H9 (cell line): ENCODE data around the gene CLOCK. TPM values are rescaled to one million over a fixed set of nuclear protein-coding genes. Genes with fewer than 3 reads are reported as not detected.

Source experiments
- DNase-seq: peaks from one replicate; pipeline ENCODE4 v3.0.0-alpha.2; 2017
- H2AFZ ChIP-seq: one replicate; pipeline ENCODE4 v1.6.1; 2013; ENCODE audit warnings: mild to moderate bottlenecking, low read length, control low read depth, moderate library complexity
- H2AK5ac ChIP-seq: 2 replicates; pipeline ENCODE4 v1.6.1; 2013; ENCODE audit warnings: low read length, control low read depth, mixed read lengths; ENCODE audit not compliant: insufficient read length
- H2BK120ac ChIP-seq: one replicate; pipeline ENCODE4 v1.6.1; 2013; ENCODE audit warnings: low read depth, mild to moderate bottlenecking, low read length, control low read depth, inconsistent platforms; ENCODE audit not compliant: poor library complexity, severe bottlenecking
- H2BK12ac ChIP-seq: 2 replicates; pipeline ENCODE4 v1.6.1; 2013; ENCODE audit warnings: low read length, control low read depth, mixed read lengths, low read depth; ENCODE audit not compliant: insufficient read length
- H2BK15ac ChIP-seq: 2 replicates; pipeline ENCODE4 v1.6.1; 2013; ENCODE audit warnings: low read depth, low read length, control low read depth
- H2BK20ac ChIP-seq: one replicate; pipeline ENCODE4 v1.6.1; 2013; ENCODE audit warnings: low read depth, mild to moderate bottlenecking, low read length, control low read depth, inconsistent platforms; ENCODE audit not compliant: poor library complexity, severe bottlenecking
- H2BK5ac ChIP-seq: 2 replicates; pipeline ENCODE4 v1.6.1; 2013; ENCODE audit warnings: low read length, control low read depth, mixed read lengths; ENCODE audit not compliant: insufficient read length
- H3K14ac ChIP-seq: 2 replicates; pipeline ENCODE4 v1.6.1; 2013; ENCODE audit warnings: low read length, control low read depth; ENCODE audit not compliant: insufficient read depth
- H3K18ac ChIP-seq: 2 replicates; pipeline ENCODE4 v1.6.1; 2013; ENCODE audit warnings: low read depth, mild to moderate bottlenecking, mixed read lengths, low read length, control low read depth; ENCODE audit not compliant: insufficient read length
- H3K23ac ChIP-seq: 2 replicates; pipeline ENCODE4 v1.6.1; 2013; ENCODE audit warnings: low read length, control low read depth, mixed read lengths, low read depth; ENCODE audit not compliant: insufficient read length
- H3K23me2 ChIP-seq: 2 replicates; pipeline ENCODE4 v1.6.1; 2013; ENCODE audit warnings: low read depth, mild to moderate bottlenecking, mixed read lengths, low read length, control low read depth; ENCODE audit not compliant: insufficient read length, poor library complexity, severe bottlenecking
- H3K27ac ChIP-seq: 2 replicates; pipeline ENCODE4 v1.5.1; 2013; ENCODE audit warnings: low read length, control low read depth, mixed read lengths, low read depth; ENCODE audit not compliant: insufficient read length
- H3K27me3 ChIP-seq: 2 replicates; pipeline ENCODE4 v1.6.1; 2013; ENCODE audit warnings: low read length, control low read depth, inconsistent platforms; ENCODE audit not compliant: insufficient read depth
- H3K4ac ChIP-seq: 2 replicates; pipeline ENCODE4 v1.6.1; 2013; ENCODE audit warnings: low read depth, mild to moderate bottlenecking, control low read depth, inconsistent platforms, low read length, moderate library complexity
- H3K4me1 ChIP-seq: 2 replicates; pipeline ENCODE4 v1.6.1; 2013; ENCODE audit warnings: low read length, control low read depth, inconsistent platforms; ENCODE audit not compliant: insufficient read depth
- H3K4me2 ChIP-seq: 2 replicates; pipeline ENCODE4 v1.6.1; 2013; ENCODE audit warnings: low read length, control low read depth, mixed read lengths; ENCODE audit not compliant: insufficient read length, insufficient read depth
- H3K56ac ChIP-seq: 2 replicates; pipeline ENCODE4 v1.6.1; 2013; ENCODE audit warnings: low read depth, mild to moderate bottlenecking, mixed read lengths, low read length, control low read depth; ENCODE audit not compliant: insufficient read length
- H3K79me1 ChIP-seq: 2 replicates; pipeline ENCODE4 v1.6.1; 2013; ENCODE audit warnings: low read depth, mild to moderate bottlenecking, moderate library complexity, low read length, control low read depth, inconsistent platforms; ENCODE audit not compliant: insufficient read depth, poor library complexity, severe bottlenecking
- H3K79me2 ChIP-seq: 2 replicates; pipeline ENCODE4 v1.6.1; 2013; ENCODE audit warnings: low read length, control low read depth, inconsistent platforms; ENCODE audit not compliant: insufficient read depth
- H3K9ac ChIP-seq: 2 replicates; pipeline ENCODE4 v1.6.1; 2013; ENCODE audit warnings: low read length, control low read depth, mixed read lengths; ENCODE audit not compliant: insufficient read length; ENCODE audit errors: extremely low read depth
- H3K9me3 ChIP-seq: one replicate; pipeline ENCODE4 v1.6.1; 2013; ENCODE audit warnings: low read depth, low read length, inconsistent platforms; ENCODE audit not compliant: control insufficient read depth
- H3T11ph ChIP-seq: one replicate; pipeline ENCODE4 v1.6.1; 2013; ENCODE audit warnings: mild to moderate bottlenecking, low read length, control low read depth, inconsistent platforms
- H4K20me1 ChIP-seq: one replicate; pipeline ENCODE4 v1.6.1; 2013; ENCODE audit not compliant: control insufficient read depth, insufficient read length, insufficient read depth
- H4K5ac ChIP-seq: 2 replicates; pipeline ENCODE4 v1.6.1; 2013; ENCODE audit warnings: low read depth, mild to moderate bottlenecking, mixed read lengths, low read length, control low read depth; ENCODE audit not compliant: insufficient read length
- H4K8ac ChIP-seq: replicated peaks from 2 replicates; pipeline ENCODE4 v1.6.1; 2013; ENCODE audit warnings: low read length, control low read depth, mixed read lengths, low read depth; ENCODE audit not compliant: insufficient read length
- H4K91ac ChIP-seq: 2 replicates; pipeline ENCODE4 v1.6.1; 2013; ENCODE audit warnings: low read depth, mild to moderate bottlenecking, moderate library complexity, mixed read lengths, low read length, control low read depth; ENCODE audit not compliant: insufficient read length
- H3K27ac Mint-ChIP-seq, 3 experiments: 2 replicates in 2 of 3; 3 replicates in 1 of 3; pipeline ENCODE4 v1.8.0; 2020 to 2021; ENCODE audit warnings: mixed read lengths in 3 of 3, mild to moderate bottlenecking in 1 of 3, moderate library complexity in 1 of 3
- H3K27me3 Mint-ChIP-seq: 2 replicates; pipeline ENCODE4 v1.8.0; 2021; ENCODE audit warnings: low read depth, mild to moderate bottlenecking, moderate library complexity, mixed read lengths
- H3K36me3 Mint-ChIP-seq, 3 experiments: 2 replicates in 2 of 3; 3 replicates in 1 of 3; pipeline ENCODE4 v1.8.0; 2020 to 2021; ENCODE audit warnings: low read depth in 3 of 3, mixed read lengths in 3 of 3; ENCODE audit not compliant: insufficient read depth in 1 of 3
- H3K4me1 Mint-ChIP-seq, 2 experiments: 2 replicates each; pipeline ENCODE4 v1.8.0; 2020; ENCODE audit warnings: mixed read lengths in 2 of 2
- H3K4me3 Mint-ChIP-seq, 2 experiments: 2 replicates in 1 of 2; 3 replicates in 1 of 2; pipeline ENCODE4 v1.8.0; 2020 to 2021; ENCODE audit warnings: mild to moderate bottlenecking in 2 of 2, mixed read lengths in 2 of 2, moderate library complexity in 1 of 2
- H3K9me3 Mint-ChIP-seq, 2 experiments: 2 replicates in 1 of 2; 3 replicates in 1 of 2; pipeline ENCODE4 v1.8.0; 2020; ENCODE audit warnings: mild to moderate bottlenecking in 2 of 2, mixed read lengths in 2 of 2, moderate library complexity in 1 of 2
- WGBS: extraction: QIAGEN DNeasy Blood & Tissue Kit; methylation state at CpG from one replicate; pipeline ENCODE4 v1.1.7; 2013; ENCODE audit warnings: missing lambda C conversion rate, low lambda C conversion rate, mixed read lengths; ENCODE audit not compliant: insufficient read length; ENCODE audit errors: extremely low coverage; 5-methylcytosine and 5-hydroxymethylcytosine counted together
- total RNA-seq: library from RNA; stranded (reverse); gene quantifications from 2 replicates; pipeline ENCODE4 v1.2.1, GENCODE V29; 2021
- TF ChIP-seq, protein P1 (sequence below): fragments of 200-600 bp; sonication (generic); conservative IDR thresholded peaks from 3 replicates; pipeline ENCODE4 v1.8.0; 2021; ENCODE audit warnings: antibody characterized with exemption, mild to moderate bottlenecking

CLOCK gene
- total RNA-seq, 1 experiment from 2014 or later, result 16.2 TPM

DNA sequence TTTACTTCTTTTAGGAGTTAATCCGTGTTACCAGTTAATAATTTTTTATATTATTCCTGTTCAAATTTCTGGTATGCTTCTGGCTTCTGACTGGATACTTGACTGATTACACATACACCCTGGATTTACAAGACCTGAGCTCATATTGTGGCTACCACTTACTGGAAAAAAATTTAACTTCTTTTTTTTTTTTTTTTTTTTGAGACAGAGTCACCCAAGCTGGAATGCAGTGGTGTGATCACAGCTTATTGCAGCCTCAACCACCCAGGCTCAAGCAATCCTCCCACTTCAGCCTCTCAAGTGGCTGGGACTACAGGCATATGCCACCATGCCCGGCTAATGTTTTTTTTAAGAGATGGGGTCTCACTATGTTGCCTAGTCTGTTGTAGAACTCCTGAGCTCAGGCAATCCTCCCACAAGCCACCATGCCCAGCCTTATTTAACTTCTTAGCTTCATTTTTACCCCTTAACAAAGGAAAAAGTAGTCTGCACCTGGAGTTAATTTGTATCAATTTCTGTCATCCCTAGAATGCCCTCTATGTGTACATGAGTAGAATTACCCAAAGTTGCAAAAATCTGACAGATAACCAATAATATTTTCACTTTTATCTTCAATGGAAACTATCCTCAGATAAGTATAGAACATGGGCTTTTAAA is 100.7 kb downstream of the CLOCK start:
- Histone ChIP-seq H4K91ac (no peak overlapping the region), H3K23me2 (no peaks in the 10 kb centered on the region), H2BK12ac (no peak overlapping the region), H3K4me2 (no peak overlapping the region), H3K18ac (no peak overlapping the region), H3K4me1 (no peaks in the 10 kb centered on the region), H2BK20ac (no peak overlapping the region), H3K23ac (no peak overlapping the region), H2BK15ac (no peak overlapping the region), H4K20me1 (no peaks in the 10 kb centered on the region), H3K14ac (no peak overlapping the region), H4K5ac (no peak overlapping the region), H3T11ph (no peak overlapping the region), H3K79me1 (no peaks in the 10 kb centered on the region), H4K8ac (no peak overlapping the region), H3K4ac (no peak overlapping the region), H3K9ac (no peak overlapping the region), H3K9me3 (no peaks in the 10 kb centered on the region), H3K56ac (no peak overlapping the region), H3K27ac (no peak overlapping the region), H2BK120ac (no peak overlapping the region), H3K79me2 (no peaks in the 10 kb centered on the region), H2BK5ac (no peak overlapping the region), H3K27me3 (no peaks in the 10 kb centered on the region), H2AFZ (no peak overlapping the region), H2AK5ac (no peak overlapping the region)
- no peak overlapping the region for H3K4me3 Mint-ChIP-seq
- no CpG with 5 or more reads among the region's 2 CpGs for WGBS
- TF ChIP-seq, protein P1, sequence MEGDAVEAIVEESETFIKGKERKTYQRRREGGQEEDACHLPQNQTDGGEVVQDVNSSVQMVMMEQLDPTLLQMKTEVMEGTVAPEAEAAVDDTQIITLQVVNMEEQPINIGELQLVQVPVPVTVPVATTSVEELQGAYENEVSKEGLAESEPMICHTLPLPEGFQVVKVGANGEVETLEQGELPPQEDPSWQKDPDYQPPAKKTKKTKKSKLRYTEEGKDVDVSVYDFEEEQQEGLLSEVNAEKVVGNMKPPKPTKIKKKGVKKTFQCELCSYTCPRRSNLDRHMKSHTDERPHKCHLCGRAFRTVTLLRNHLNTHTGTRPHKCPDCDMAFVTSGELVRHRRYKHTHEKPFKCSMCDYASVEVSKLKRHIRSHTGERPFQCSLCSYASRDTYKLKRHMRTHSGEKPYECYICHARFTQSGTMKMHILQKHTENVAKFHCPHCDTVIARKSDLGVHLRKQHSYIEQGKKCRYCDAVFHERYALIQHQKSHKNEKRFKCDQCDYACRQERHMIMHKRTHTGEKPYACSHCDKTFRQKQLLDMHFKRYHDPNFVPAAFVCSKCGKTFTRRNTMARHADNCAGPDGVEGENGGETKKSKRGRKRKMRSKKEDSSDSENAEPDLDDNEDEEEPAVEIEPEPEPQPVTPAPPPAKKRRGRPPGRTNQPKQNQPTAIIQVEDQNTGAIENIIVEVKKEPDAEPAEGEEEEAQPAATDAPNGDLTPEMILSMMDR, result no peak
- no peak for DNase-seq
- H3K27me3 Mint-ChIP-seq, result no peaks in the 10 kb centered on the region
- no peak overlapping the region for H3K27ac Mint-ChIP-seq
- H3K4me1 Mint-ChIP-seq, result no peaks in the 10 kb centered on the region
- no peaks in the 10 kb centered on the region for H3K9me3 Mint-ChIP-seq
- peaks cover 13 to 50% (median 50%) of the 10 kb centered on the region in 3 experiments; a peak in 6 of 7 replicates for H3K36me3 Mint-ChIP-seq
